GM12892 (cell line): ENCODE data around the gene NRXN3.

Source experiments
- POLR2A ChIP-seq: IDR thresholded peaks from 2 replicates; pipeline ENCODE4 v1.6.1; 2011; ENCODE audit warnings: low read depth, low read length, control low read depth
- POLR2AphosphoS5 ChIP-seq: IDR thresholded peaks from 2 replicates; pipeline ENCODE4 v1.6.1; 2011; ENCODE audit warnings: low read depth, low read length, control low read depth
- TAF1 ChIP-seq: IDR thresholded peaks from 2 replicates; pipeline ENCODE4 v1.6.1; 2011; ENCODE audit warnings: low read depth, mild to moderate bottlenecking, control low read depth, low read length, borderline replicate concordance

GRCh38 chr14:78951602-78952001 is 781.4 kb downstream of the NRXN3 start:
- TF ChIP-seq POLR2A = no peak
- no peak for TF ChIP-seq TAF1
- no peak for TF ChIP-seq POLR2AphosphoS5
